ENCODE data around the gene CDC42EP3.

DNA sequence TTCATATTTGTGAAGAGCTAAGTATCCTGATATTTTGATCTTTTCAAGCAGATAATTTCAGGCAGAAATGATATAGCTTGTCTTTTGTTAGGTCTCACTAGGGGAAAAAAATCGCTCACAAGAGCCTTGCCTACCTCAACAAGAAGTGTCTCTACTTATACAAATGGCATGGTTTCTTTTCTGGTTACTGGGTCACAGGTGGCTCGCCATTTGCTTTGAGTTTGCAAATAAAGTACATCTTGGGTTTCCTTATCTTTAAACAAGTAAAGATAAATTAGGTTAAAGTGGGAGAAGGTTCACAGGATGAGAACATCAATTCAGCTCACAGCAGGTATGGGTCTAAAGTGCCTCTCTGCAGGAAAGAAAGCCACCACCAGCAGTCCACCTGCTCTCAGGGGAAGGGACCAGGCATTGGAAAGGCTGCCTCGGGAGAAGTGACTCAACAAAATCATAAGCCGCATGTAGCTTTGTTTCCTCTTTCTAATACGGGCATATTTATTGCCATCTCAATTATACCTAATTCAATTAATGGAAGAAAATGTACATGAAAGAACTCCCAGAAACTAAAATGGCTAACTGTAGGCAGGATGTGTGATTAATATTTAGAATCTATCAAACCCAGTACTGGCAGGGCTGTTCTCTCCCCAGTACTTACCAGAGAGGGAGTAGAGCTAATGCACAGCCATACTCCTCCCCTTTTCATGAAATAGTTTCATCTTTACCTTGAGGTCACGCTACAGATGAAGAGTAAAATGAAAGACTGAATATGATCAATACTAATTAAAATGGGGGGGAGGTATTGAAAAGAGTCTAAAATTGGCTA, 28.3 kb downstream of the CDC42EP3 start:
- TF ChIP-seq, protein P1, sequence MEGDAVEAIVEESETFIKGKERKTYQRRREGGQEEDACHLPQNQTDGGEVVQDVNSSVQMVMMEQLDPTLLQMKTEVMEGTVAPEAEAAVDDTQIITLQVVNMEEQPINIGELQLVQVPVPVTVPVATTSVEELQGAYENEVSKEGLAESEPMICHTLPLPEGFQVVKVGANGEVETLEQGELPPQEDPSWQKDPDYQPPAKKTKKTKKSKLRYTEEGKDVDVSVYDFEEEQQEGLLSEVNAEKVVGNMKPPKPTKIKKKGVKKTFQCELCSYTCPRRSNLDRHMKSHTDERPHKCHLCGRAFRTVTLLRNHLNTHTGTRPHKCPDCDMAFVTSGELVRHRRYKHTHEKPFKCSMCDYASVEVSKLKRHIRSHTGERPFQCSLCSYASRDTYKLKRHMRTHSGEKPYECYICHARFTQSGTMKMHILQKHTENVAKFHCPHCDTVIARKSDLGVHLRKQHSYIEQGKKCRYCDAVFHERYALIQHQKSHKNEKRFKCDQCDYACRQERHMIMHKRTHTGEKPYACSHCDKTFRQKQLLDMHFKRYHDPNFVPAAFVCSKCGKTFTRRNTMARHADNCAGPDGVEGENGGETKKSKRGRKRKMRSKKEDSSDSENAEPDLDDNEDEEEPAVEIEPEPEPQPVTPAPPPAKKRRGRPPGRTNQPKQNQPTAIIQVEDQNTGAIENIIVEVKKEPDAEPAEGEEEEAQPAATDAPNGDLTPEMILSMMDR (IDR thresholded peaks at IDR 0.05) = no peak
- no peak for TF ChIP-seq POLR2A (IDR thresholded peaks at IDR 0.05)

Measured in adrenal gland (tissue), 5 donors.